HepG2 (cell line): ENCODE data around the gene ZNF444. TPM values are rescaled to one million over a fixed set of nuclear protein-coding genes. Genes with fewer than 3 reads are reported as not detected.

Experiments used
- AGO1 ChIP-seq: fragments of 200-400 bp; formaldehyde crosslinking; IDR thresholded peaks from 2 replicates; pipeline ENCODE4 v1.6.1; 2017; ENCODE audit warnings: mild to moderate bottlenecking, low read depth, low read length, moderate library complexity; ENCODE audit not compliant: poor library complexity, severe bottlenecking
- BCL6 ChIP-seq: IDR thresholded peaks from 2 replicates; pipeline ENCODE4 v1.6.1; 2016; ENCODE audit warnings: missing genetic modification reagents, missing compliant biosample characterization
- FOXC1 ChIP-seq: sonication (generic); formaldehyde crosslinking; IDR thresholded peaks from 2 replicates; pipeline ENCODE4 v1.8.0; 2022; ENCODE audit warnings: mild to moderate bottlenecking, missing genetic modification reagents, borderline replicate concordance
- KDM5A ChIP-seq: fragments of 200-600 bp; sonication (generic); IDR thresholded peaks from 2 replicates; pipeline ENCODE4 v1.7.0; 2018; ENCODE audit warnings: antibody characterized with exemption, mild to moderate bottlenecking, low read length, borderline replicate concordance
- MTF2 ChIP-seq: sonication (generic); formaldehyde crosslinking; IDR thresholded peaks from 2 replicates; pipeline ENCODE4 v1.5.0; 2020; ENCODE audit warnings: missing genetic modification reagents, borderline replicate concordance
- NFKBIZ ChIP-seq: IDR thresholded peaks from 2 replicates; pipeline ENCODE4 v1.6.1; 2018; ENCODE audit warnings: missing genetic modification reagents, missing compliant biosample characterization
- ONECUT2 ChIP-seq: sonication (generic); formaldehyde crosslinking; IDR thresholded peaks from 2 replicates; pipeline ENCODE4 v1.4.0; 2020; ENCODE audit warnings: missing genetic modification reagents
- RBM22 ChIP-seq: fragments of 200-400 bp; formaldehyde crosslinking; optimal IDR thresholded peaks from 2 replicates; pipeline ENCODE3; 2017; ENCODE audit warnings: mild to moderate bottlenecking, low read length, moderate library complexity
- REL ChIP-seq: sonication (generic); formaldehyde crosslinking; conservative IDR thresholded peaks from 2 replicates; pipeline ENCODE4 v1.8.0; 2022; ENCODE audit warnings: mild to moderate bottlenecking, missing genetic modification reagents, moderate library complexity
- SCMH1 ChIP-seq: sonication (generic); formaldehyde crosslinking; IDR thresholded peaks from 2 replicates; pipeline ENCODE4 v1.9.0; 2021; ENCODE audit warnings: missing genetic modification reagents, mild to moderate bottlenecking, borderline replicate concordance
- TOE1 ChIP-seq: sonication (generic); formaldehyde crosslinking; IDR thresholded peaks from 2 replicates; pipeline ENCODE4 v1.4.0; 2020; ENCODE audit warnings: mild to moderate bottlenecking, missing genetic modification reagents
- ZNF431 ChIP-seq: sonication (generic); formaldehyde crosslinking; IDR thresholded peaks from 2 replicates; pipeline ENCODE4 v1.9.0; 2022; ENCODE audit warnings: missing genetic modification reagents, low read depth, mild to moderate bottlenecking, borderline replicate concordance
- ZSCAN12 ChIP-seq: sonication (generic); formaldehyde crosslinking; IDR thresholded peaks from 2 replicates; pipeline ENCODE4 v1.9.0; 2021; ENCODE audit warnings: mild to moderate bottlenecking, missing genetic modification reagents
- polyA plus RNA-seq, 8 experiments: library from polyadenylated mRNA; depleted of rRNA in 3 of 8; stranded (reverse) in 7 of 8; unstranded in 1 of 8; fragments of >200 nt; fragmentation: Illumina TruSeq in 4 of 8; extraction: Trizol in 4 of 8; gene quantifications; 2 replicates each; pipeline versions ENCODE4 v1.2.1 to v1.2.3, GENCODE V29; 2011 to 2016; ENCODE audit warnings: low read depth in 4 of 8, missing spikeins in 1 of 8, mixed read lengths in 1 of 8; ENCODE audit not compliant: insufficient read depth in 1 of 8
- total RNA-seq, 5 experiments: library from RNA; depleted of rRNA; stranded (reverse); fragments of >200 nt; fragmentation: Illumina TruSeq; extraction: Trizol; gene quantifications; 2 replicates each; pipeline ENCODE4 v1.2.3, GENCODE V29; 2016; ENCODE audit warnings: low read depth in 1 of 5
- TF ChIP-seq, protein P1 (sequence below): sonication (generic); formaldehyde crosslinking; IDR thresholded peaks from 2 replicates; pipeline ENCODE4 v1.8.1; 2022; ENCODE audit warnings: mild to moderate bottlenecking, missing genetic modification reagents
- TF ChIP-seq, protein P2 (sequence below): sonication (generic); formaldehyde crosslinking; IDR thresholded peaks from 2 replicates; pipeline ENCODE4 v1.8.0; 2022; ENCODE audit warnings: missing genetic modification reagents, mild to moderate bottlenecking, borderline replicate concordance
- TF ChIP-seq, protein P3 (sequence below): sonication (generic); formaldehyde crosslinking; IDR thresholded peaks from 2 replicates; pipeline ENCODE4 v1.4.0; 2020; ENCODE audit warnings: missing genetic modification reagents, borderline replicate concordance
- TF ChIP-seq, protein P4 (sequence below): sonication (generic); formaldehyde crosslinking; IDR thresholded peaks from 2 replicates; pipeline ENCODE4 v1.8.1; 2023; ENCODE audit warnings: mild to moderate bottlenecking, missing genetic modification reagents
- TF ChIP-seq, protein P5 (sequence below): sonication (generic); formaldehyde crosslinking; IDR thresholded peaks from 2 replicates; pipeline ENCODE4 v1.8.1; 2023; ENCODE audit warnings: mild to moderate bottlenecking, inconsistent platforms, moderate library complexity, missing genetic modification reagents, borderline replicate concordance

ZNF444 gene
- total and polyA plus RNA-seq, 2 of the 13 experiments (the other 11 are each of a cell fraction or from before 2014, with no cell fraction given) = 27.4 to 30.3 TPM

DNA sequence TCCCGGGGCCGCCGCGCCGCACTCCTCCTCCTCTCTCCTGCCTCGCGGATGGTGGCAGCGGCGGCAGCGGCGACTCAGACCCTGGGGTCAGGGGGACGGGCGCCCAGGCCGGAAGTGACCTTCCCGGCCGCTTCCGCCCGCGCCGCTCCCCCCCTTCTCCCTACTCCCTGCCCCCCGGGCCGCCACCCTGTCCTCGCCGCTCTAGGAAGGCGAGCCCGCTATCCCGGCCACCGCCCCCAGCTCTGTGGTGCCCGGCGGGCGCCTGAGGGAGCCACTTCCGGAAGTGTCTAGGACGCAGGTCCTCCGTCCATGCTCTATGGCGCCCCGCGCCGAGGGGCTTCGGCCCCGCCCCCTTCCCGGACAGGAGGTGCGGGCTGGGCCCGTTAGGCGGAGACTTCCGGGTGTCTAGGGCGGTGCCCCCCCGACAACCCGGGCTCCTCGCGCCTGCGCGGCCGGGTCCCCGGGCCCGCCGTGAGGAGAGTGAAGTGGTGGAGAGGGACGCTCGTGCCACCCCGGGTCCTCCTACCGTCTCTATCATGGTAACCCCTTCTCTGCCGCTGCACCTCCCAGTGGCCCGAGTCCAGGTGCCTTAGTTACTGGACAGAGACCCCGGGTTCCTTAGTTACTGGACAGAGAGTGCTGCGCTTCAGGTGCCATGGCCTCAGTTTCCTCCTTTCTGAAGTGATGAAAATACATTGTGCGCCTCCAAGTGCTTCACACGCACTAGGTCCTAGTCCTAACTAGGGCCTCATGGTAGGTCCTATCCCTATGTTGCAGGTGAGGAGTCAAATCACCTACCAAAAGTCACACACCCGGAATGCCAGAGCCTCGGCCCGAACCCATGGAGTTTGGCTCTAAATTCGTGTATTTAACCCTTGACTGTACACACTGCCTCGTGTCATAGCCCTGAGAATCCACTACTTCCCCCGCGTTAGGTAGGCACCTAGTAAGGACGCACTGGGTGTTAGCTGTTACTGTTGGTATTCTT, 19.6 kb upstream of the ZNF444 start, which contains the start of gene ZNF787 (continued):
- TF ChIP-seq, protein P1, sequence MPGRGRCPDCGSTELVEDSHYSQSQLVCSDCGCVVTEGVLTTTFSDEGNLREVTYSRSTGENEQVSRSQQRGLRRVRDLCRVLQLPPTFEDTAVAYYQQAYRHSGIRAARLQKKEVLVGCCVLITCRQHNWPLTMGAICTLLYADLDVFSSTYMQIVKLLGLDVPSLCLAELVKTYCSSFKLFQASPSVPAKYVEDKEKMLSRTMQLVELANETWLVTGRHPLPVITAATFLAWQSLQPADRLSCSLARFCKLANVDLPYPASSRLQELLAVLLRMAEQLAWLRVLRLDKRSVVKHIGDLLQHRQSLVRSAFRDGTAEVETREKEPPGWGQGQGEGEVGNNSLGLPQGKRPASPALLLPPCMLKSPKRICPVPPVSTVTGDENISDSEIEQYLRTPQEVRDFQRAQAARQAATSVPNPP (CRISPR knock-in tag) = no peak
- TF ChIP-seq BCL6 (CRISPR knock-in tag) (peak; percentile 24; the same call in 1 of the 2 replicates), FOXC1 (CRISPR knock-in tag) (peak; percentile 88), ZNF431 (CRISPR knock-in tag) (0 out of 2 replicates have a peak, but pooled peaks have one; percentile 13), ONECUT2 (CRISPR knock-in tag) (no peak), KDM5A (no peak; the same call in 1 of the 2 replicates), TOE1 (CRISPR knock-in tag) (0 out of 2 replicates have a peak, but pooled peaks have one; percentile 53), MTF2 (CRISPR knock-in tag) (peak; percentile 73; the same call in 1 of the 2 replicates), SCMH1 (no peak), REL (no peak), RBM22 (no peak), ZSCAN12 (CRISPR knock-in tag) (no peak), AGO1 (no peak), NFKBIZ (CRISPR knock-in tag) (no peak; the same call in 1 of the 2 replicates)
- TF ChIP-seq, protein P2, sequence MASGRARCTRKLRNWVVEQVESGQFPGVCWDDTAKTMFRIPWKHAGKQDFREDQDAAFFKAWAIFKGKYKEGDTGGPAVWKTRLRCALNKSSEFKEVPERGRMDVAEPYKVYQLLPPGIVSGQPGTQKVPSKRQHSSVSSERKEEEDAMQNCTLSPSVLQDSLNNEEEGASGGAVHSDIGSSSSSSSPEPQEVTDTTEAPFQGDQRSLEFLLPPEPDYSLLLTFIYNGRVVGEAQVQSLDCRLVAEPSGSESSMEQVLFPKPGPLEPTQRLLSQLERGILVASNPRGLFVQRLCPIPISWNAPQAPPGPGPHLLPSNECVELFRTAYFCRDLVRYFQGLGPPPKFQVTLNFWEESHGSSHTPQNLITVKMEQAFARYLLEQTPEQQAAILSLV (CRISPR knock-in tag) = no peak
- TF ChIP-seq, protein P3, sequence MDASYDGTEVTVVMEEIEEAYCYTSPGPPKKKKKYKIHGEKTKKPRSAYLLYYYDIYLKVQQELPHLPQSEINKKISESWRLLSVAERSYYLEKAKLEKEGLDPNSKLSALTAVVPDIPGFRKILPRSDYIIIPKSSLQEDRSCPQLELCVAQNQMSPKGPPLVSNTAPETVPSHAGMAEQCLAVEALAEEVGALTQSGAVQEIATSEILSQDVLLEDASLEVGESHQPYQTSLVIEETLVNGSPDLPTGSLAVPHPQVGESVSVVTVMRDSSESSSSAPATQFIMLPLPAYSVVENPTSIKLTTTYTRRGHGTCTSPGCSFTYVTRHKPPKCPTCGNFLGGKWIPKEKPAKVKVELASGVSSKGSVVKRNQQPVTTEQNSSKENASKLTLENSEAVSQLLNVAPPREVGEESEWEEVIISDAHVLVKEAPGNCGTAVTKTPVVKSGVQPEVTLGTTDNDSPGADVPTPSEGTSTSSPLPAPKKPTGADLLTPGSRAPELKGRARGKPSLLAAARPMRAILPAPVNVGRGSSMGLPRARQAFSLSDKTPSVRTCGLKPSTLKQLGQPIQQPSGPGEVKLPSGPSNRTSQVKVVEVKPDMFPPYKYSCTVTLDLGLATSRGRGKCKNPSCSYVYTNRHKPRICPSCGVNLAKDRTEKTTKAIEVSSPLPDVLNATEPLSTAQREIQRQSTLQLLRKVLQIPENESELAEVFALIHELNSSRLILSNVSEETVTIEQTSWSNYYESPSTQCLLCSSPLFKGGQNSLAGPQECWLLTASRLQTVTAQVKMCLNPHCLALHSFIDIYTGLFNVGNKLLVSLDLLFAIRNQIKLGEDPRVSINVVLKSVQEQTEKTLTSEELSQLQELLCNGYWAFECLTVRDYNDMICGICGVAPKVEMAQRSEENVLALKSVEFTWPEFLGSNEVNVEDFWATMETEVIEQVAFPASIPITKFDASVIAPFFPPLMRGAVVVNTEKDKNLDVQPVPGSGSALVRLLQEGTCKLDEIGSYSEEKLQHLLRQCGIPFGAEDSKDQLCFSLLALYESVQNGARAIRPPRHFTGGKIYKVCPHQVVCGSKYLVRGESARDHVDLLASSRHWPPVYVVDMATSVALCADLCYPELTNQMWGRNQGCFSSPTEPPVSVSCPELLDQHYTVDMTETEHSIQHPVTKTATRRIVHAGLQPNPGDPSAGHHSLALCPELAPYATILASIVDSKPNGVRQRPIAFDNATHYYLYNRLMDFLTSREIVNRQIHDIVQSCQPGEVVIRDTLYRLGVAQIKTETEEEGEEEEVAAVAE = no peak
- TF ChIP-seq, protein P4, sequence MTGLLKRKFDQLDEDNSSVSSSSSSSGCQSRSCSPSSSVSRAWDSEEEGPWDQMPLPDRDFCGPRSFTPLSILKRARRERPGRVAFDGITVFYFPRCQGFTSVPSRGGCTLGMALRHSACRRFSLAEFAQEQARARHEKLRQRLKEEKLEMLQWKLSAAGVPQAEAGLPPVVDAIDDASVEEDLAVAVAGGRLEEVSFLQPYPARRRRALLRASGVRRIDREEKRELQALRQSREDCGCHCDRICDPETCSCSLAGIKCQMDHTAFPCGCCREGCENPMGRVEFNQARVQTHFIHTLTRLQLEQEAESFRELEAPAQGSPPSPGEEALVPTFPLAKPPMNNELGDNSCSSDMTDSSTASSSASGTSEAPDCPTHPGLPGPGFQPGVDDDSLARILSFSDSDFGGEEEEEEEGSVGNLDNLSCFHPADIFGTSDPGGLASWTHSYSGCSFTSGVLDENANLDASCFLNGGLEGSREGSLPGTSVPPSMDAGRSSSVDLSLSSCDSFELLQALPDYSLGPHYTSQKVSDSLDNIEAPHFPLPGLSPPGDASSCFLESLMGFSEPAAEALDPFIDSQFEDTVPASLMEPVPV (CRISPR knock-in tag) = no peak
- TF ChIP-seq, protein P5, sequence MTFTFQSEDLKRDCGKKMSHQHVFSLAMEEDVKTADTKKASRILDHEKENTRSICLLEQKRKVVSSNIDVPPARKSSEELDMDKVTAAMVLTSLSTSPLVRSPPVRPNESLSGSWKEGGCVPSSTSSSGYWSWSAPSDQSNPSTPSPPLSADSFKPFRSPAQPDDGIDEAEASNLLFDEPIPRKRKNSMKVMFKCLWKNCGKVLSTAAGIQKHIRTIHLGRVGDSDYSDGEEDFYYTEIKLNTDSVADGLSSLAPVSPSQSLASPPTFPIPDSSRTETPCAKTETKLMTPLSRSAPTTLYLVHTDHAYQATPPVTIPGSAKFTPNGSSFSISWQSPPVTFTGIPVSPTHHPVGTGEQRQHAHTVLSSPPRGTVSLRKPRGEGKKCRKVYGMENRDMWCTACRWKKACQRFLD (CRISPR knock-in tag) = no peak
